ENCODE results near the gene PTPRK. TPM values are rescaled to one million over a fixed set of nuclear protein-coding genes. Genes with fewer than 3 reads are reported as not detected.

The PTPRK gene
- total RNA-seq, 1 donor from 2014 or later, result 117 TPM

DNA sequence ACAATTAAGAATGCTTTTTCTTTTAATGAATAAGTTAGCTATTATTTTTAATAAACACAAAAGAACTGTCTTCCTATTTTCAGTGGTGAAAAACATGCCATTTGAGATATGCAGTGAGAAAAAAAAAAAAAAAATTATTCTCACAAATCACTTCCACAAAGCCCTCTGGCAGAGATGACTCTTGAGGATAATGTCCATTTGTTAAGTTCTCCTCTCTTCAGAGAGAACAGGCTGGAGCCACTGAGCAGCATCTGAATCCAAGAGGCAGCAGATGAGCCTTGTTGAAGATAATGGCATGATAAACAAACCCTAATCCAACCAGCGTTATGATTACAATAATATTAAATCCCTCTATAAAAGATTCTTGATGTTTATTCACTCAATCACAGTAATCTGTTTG, 105.0 kb downstream of the PTPRK start:
- no peak for DNase-seq (ENCODE audit: low read depth)
- Histone ChIP-seq H3K36me3 (ENCODE audit: control insufficient read depth, insufficient read depth, low read length) (peaks cover 2% of the 10 kb centered on the region), H3K27me3 (ENCODE audit: control insufficient read depth, insufficient read depth, low read length) (no peaks in the 10 kb centered on the region), H3K4me3 (ENCODE audit: low read depth, low read length) (no peak overlapping the region)
- TF ChIP-seq, protein P1, sequence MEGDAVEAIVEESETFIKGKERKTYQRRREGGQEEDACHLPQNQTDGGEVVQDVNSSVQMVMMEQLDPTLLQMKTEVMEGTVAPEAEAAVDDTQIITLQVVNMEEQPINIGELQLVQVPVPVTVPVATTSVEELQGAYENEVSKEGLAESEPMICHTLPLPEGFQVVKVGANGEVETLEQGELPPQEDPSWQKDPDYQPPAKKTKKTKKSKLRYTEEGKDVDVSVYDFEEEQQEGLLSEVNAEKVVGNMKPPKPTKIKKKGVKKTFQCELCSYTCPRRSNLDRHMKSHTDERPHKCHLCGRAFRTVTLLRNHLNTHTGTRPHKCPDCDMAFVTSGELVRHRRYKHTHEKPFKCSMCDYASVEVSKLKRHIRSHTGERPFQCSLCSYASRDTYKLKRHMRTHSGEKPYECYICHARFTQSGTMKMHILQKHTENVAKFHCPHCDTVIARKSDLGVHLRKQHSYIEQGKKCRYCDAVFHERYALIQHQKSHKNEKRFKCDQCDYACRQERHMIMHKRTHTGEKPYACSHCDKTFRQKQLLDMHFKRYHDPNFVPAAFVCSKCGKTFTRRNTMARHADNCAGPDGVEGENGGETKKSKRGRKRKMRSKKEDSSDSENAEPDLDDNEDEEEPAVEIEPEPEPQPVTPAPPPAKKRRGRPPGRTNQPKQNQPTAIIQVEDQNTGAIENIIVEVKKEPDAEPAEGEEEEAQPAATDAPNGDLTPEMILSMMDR (IDR thresholded peaks at IDR 0.05; ENCODE audit: insufficient read depth, low read length, poor library complexity, severe bottlenecking), result no peak

DNA sequence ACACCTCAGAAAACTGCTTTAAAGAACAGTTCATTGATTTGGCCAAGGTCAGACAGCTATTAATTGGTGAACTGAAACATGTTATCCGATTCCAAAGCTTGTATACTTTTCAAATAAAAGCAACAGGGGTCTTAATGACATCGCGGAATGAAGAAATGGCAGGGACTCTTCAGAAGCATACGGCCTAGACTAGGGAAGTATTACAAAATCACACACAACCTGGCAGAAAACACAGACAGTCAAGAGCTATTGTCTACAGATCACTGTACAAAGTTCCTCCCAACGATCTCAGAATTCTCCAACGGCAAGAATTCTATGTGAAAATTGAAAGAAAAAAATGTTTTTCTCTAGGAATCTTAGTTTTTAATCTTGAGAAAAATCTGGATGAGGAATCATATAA, 105.5 kb downstream of the PTPRK start:
- Histone ChIP-seq H3K27me3 (ENCODE audit: control insufficient read depth, insufficient read depth, low read length) (no peaks in the 10 kb centered on the region), H3K4me3 (ENCODE audit: low read depth, low read length) (no peak overlapping the region), H3K36me3 (ENCODE audit: control insufficient read depth, insufficient read depth, low read length) (peaks cover 2% of the 10 kb centered on the region)
- TF ChIP-seq, protein P1 (IDR thresholded peaks at IDR 0.05; ENCODE audit: insufficient read depth, low read length, poor library complexity, severe bottlenecking), result no peak
- no peak for DNase-seq (ENCODE audit: low read depth)

DNA sequence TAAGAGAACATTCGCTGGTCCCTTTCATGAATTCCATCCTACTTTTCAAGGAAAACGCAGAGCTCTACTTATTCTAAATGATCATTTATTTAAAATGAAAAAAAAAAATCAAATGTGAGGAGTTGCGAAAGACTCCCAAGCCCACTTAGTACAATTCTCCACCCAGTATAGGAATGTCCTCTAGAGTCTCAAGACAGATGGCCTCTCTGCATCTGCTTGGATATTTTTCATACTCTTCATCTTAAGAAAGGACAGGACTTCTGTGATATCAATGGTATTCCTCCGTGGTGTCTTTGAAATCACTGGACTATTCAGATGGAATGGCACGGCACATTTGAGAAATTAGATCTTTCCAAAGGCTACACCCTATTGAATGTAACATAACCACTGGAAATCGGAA, 107.1 kb downstream of the PTPRK start:
- Histone ChIP-seq H3K4me3 (ENCODE audit: low read depth, low read length) (no peak overlapping the region), H3K27me3 (ENCODE audit: control insufficient read depth, insufficient read depth, low read length) (no peaks in the 10 kb centered on the region), H3K36me3 (ENCODE audit: control insufficient read depth, insufficient read depth, low read length) (peaks cover under 1% of the 10 kb centered on the region)
- no peak for DNase-seq (ENCODE audit: low read depth)
- TF ChIP-seq, protein P1 (IDR thresholded peaks at IDR 0.05; ENCODE audit: insufficient read depth, low read length, poor library complexity, severe bottlenecking), result no peak

DNA sequence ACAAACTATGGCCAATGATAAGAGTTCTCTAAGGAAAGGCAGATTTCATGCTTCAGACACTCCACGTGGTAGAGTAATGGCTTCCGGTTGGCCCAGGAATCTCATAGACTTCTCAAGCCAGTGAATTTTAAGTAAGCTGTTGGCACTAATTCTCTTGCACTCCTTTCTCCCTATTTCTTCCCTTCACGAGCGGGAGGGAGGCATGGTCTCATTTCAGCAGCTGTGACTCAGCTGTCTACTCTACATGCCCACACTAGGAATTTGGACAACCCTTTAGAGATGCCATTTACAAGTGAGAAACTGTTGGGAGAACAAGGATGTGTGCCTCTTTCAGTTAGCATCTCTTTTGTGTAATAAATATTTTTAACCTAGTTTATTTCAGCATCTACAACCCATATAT, 107.7 kb downstream of the PTPRK start:
- Histone ChIP-seq H3K36me3 (ENCODE audit: control insufficient read depth, insufficient read depth, low read length) (no peaks in the 10 kb centered on the region), H3K27me3 (ENCODE audit: control insufficient read depth, insufficient read depth, low read length) (no peaks in the 10 kb centered on the region), H3K4me3 (ENCODE audit: low read depth, low read length) (no peak overlapping the region)
- DNase-seq (ENCODE audit: low read depth), result no peak
- TF ChIP-seq, protein P1 (IDR thresholded peaks at IDR 0.05; ENCODE audit: insufficient read depth, low read length, poor library complexity, severe bottlenecking), result no peak

DNA sequence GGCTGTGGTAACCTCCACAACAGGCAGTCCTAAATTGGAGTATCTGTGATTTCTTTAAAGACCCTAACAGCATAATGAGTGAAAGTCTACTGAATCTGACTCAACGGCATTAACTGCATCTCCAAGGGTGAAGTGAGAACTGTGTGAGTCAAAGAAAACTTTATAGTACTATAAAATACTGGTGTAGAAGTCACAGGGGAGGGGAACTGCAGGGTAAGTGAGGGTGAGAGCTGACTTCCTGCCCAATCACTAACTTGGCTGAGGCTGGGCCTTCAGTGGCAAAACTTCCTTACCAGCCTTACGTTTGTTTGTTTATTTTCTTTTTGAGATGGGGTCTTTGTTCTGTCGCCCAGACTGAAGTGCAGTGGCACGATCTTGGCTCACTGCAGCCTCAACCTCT, 109.8 kb downstream of the PTPRK start:
- TF ChIP-seq, protein P1 (IDR thresholded peaks at IDR 0.05; ENCODE audit: insufficient read depth, low read length, poor library complexity, severe bottlenecking), result no peak
- no peak for DNase-seq (ENCODE audit: low read depth)
- H3K36me3 ChIP-seq (ENCODE audit: control insufficient read depth, insufficient read depth, low read length), result no peaks in the 10 kb centered on the region
- H3K27me3 ChIP-seq (ENCODE audit: control insufficient read depth, insufficient read depth, low read length), result no peaks in the 10 kb centered on the region
- no peak overlapping the region for H3K4me3 ChIP-seq (ENCODE audit: low read depth, low read length)

DNA sequence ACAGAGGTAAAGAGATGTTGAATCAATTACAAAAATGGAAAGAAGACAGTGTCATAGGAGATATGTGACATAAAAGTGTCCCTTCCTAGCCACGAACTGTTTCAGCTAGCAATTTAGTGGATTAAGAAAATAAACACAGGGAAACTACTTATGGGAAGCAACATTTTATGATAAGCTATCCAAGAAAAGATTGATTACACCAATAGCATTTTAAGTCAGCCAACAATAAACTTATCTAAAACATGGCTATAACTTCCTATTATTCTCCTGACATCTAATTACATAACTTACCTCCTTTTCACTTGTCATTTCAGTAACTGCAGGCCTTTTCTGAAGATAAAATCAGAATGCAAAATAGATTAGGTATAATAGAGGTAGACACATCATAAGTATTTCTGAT, 111.4 kb downstream of the PTPRK start:
- DNase-seq (ENCODE audit: low read depth), result no peak
- Histone ChIP-seq H3K36me3 (ENCODE audit: control insufficient read depth, insufficient read depth, low read length) (no peaks in the 10 kb centered on the region), H3K4me3 (ENCODE audit: low read depth, low read length) (no peak overlapping the region), H3K27me3 (ENCODE audit: control insufficient read depth, insufficient read depth, low read length) (no peaks in the 10 kb centered on the region)
- TF ChIP-seq, protein P1 (IDR thresholded peaks at IDR 0.05; ENCODE audit: insufficient read depth, low read length, poor library complexity, severe bottlenecking), result no peak
